T-helper 2 cell treated with Interferon-gamma antibody and Interleukin-4, amounts not matched to agents 100 ng/mL and 5 ng/mL, for 36 hours (primary cell): ENCODE data around the gene GSDME. TPM values are rescaled to one million over a fixed set of nuclear protein-coding genes. Genes with fewer than 3 reads are reported as not detected.
"Not testable (repeated sequence)": the region's sequence is repeated elsewhere in the genome, so short reads cannot be mapped to it uniquely, and the experiment has no call there.

Experiments used
- intact Hi-C: fragments of 100-400 bp; cut with micrococcal nuclease; formaldehyde crosslinking; loops from one replicate; pipeline ENCODE4 v1.15.1; 2023
- total RNA-seq: library from RNA; stranded (reverse); gene quantifications from 2 replicates; pipeline ENCODE4 v1.2.3, GENCODE V29; 2022

GSDME gene
- 2.1 and 2.3 TPM in 2 replicates for total RNA-seq

- intact Hi-C loops: loop anchor here (2.0 to 5.0 kb wide), 3 partner anchors 63 to 223 kb away; partner anchors contain the start of gene OSBPL3
Observed at GRCh38 chr7:24757353-24758275, at the start of gene GSDME. GSDME (minus strand) TSS chr7:24757464; CDS start chr7:24749774, 7,690 bp downstream.

DNA sequence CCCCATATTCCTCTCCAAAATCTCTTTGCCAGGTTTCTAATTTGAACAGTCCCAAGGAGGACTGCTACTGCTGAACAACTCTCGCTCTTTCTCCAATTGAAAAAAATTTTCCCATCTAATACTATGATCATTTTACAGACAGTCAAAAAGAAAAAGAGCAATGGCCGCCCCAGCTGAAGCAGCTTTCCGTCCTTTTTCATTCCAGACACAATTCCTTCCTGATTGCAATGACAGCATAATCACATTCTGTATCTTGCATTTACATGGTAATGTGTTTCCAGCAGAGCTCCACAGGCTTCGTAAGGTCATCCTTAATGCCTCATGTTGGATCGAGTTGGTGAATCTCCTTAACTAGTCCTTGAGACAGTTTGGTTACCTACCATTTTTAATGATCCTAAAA lies 45.0 kb upstream of the GSDME start:
- intact Hi-C loops: no loop called here

GRCh38 chr7:24801883-24802282 lies 44.6 kb upstream of the GSDME start:
- intact Hi-C loops: no loop called here

DNA sequence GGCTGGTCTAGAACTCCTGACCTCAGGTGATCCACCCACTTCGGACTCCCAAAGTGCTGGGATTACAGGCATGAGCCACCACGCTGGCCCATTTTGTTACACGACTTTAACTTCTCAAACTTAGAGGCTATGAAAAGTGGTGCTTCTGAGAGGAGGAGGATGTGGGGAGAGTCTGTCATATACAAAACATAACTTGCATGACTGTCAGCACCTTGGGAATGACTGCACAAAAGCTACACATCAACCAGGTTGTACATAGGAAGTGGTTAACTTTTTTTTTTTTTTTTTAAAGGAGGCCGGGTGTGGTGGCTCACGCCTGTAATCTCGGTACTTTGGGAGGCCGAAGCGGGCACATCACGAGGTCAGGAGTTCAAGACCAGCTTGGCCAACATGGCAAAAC lies 43.4 kb upstream of the GSDME start:
- intact Hi-C loops: no loop called here

DNA sequence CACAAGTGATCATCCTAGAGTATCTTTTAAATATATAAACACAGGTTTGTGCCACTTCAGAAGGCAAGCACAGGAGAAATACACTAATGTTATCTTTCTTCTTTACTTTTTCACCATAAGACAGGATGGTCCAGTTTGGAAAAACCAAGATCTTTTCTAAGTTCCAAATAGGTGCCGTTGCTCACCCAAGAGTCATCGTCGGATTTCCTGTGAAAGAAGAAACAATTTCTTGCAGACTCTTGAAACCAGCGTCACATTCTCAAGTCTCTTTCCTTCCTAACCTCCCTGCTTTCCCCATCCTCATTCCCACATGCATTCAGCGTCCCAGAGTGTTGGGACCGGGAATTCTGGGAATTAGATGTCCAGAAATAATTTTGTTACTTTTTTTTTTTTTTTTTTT lies 42.8 kb upstream of the GSDME start:
- intact Hi-C loops: no loop called here

- intact Hi-C loops: no loop called here
Observed at GRCh38 chr7:24799506-24799905, 42.2 kb upstream of the GSDME start.

GRCh38 chr7:24798261-24798660 lies 41.0 kb upstream of the GSDME start:
- intact Hi-C loops: no loop called here

DNA sequence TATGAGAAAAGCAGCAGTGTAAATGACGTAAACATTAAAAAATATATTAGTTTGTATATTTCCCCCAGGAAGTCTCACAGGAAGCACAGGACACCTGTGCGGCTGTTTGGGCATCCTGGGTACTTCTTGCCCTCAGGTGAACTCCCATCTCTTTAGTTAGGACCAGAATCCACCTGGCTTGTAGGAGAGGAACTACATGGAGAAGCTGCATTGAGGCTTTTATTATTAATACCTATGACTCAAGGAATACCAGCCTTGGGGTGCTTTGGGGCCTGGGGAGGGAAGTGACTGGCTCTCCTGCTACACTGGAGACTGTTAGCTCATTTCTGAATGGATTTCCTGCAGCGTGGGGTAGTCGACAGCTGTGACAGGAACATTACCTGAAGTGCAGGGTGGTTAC lies 40.0 kb upstream of the GSDME start:
- intact Hi-C loops: no loop called here

DNA sequence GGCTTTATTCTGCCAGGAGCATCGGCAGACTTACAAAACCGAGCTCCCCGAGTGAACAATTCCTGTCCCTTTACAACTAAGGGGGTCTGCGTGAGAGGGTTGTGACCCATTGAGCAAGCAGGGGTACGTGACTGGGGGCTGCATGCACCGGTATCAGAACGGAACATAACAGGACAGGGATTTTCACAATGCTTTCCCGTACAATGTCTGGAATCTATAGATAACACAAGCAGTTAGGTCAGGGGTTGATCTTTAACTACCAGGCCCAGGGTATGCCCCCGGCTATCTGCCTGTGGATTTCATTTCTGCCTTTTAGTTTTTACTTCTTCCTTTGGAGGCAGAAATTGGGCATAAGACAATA lies 38.1 kb upstream of the GSDME start:
- intact Hi-C loops: no loop called here

- intact Hi-C loops: not testable (repeated sequence)
Observed at GRCh38 chr7:24794751-24795406, 37.6 kb upstream of the GSDME start.

DNA sequence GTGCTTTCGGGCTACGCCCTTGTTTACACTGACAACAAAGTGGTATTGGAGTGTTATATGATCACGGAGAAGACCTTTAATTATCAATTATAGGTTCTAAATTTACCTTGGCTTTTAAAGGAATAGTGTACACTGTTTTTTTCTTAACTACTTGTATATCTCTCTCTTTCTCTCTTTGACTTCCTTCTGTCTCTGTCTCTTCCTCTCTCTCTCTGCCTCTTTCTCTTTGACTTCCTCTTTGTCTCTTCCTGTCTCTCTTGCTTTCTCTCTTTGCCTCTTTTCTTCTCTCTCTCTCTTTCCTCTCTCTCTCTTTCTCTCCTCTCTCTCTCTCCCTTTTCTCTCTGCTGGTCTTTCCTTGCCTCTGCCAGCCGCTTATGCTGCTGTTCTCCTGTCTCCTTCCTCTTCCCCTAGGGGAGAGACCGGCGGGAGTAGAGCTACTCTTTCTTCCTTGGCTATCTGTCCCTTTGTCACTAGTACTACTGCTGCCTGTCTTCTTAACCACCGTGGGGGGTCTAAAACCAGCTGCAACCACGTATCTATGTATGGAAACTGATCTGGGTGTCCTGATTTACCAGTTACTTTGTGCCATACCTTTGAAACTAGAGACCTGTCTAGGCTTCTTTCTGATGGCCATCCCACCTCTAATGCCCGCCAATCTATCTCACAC lies 36.9 kb upstream of the GSDME start:
- intact Hi-C loops: no loop called here

- intact Hi-C loops: no loop called here
Observed at GRCh38 chr7:24788961-24789576, 31.8 kb upstream of the GSDME start.

- intact Hi-C loops: no loop called here
Observed at GRCh38 chr7:24788075-24788474, 30.8 kb upstream of the GSDME start.

- intact Hi-C loops: no loop called here
Observed at GRCh38 chr7:24786941-24787340, 29.7 kb upstream of the GSDME start.

DNA sequence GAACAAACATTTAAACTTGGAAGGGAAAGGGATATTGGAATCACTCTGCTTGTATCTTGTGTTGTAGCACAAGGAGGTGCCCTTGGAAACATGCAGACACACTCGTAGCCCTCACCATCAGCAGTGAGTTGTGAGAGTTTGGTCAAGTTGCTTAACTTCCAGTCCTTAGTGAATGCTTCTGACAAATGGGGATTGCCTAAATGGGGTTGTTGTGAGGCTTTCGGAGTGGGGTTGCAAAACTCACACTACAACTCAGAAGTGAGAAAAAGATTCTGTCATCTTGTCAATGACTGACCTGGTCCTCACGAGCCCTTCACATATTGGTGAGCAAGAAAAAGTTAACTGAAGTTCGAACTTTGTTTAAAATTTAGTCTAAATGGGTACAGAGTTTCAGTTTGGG lies 29.0 kb upstream of the GSDME start:
- intact Hi-C loops: no loop called here

DNA sequence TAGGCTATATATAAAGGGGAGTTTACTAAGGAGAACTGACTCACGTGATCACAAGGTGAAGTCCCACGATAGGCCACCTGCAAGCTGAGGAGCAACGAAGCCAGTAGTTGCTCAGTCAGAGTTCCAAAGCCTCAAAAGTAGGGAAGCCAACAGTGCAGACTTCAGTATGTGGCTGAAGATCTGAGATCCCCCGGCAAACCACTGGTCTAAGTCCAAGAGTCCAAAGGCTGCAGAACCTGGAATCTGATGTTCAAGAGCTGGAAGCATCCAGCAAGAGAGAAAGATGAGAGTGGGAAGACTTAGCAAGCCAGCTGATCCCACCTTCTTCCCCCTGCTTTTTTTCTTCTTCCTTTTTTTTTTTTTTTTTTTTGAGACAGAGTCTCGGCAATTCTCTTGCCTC lies 27.0 kb upstream of the GSDME start:
- intact Hi-C loops: no loop called here

DNA sequence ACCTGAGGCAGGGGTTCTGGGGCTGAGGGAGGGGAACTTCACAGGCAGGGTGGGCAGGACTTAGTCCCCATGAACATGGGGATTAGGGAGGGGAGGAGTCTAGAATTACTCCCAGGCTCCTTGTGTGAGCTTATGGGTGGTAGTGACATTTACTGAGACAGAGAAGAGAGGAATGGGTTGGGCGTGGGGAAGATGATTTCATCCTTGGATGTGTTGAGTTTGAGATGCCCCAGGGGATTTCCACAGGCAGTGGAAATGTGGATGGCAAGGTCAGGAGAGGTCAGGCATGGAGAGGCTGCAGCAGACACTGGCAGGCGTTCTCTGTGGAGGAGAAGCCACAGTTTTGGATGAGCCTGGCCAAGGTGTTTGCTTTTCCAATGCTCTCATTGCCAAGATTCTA lies 26.4 kb upstream of the GSDME start:
- intact Hi-C loops: no loop called here

DNA sequence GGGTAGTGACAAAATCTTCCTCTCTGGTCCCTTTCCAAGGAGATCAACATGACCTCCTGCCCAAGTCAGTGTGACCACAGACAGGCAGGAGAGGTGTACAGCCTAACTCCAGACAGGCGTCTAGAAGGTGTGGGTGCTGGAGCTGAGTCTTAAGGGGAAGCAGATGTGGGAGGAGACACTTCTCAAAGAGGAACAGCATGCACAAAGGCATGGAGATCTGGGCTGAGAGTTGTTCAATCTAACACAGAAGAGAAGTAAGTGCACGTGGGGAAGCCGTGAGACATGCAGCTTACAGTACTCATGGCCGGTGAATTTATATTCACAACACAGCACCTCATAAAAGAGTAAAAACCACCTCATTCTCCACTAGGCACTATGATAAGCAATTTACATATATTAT lies 23.8 kb upstream of the GSDME start:
- intact Hi-C loops: no loop called here

GRCh38 chr7:24779283-24779655 lies 22.0 kb upstream of the GSDME start:
- intact Hi-C loops: no loop called here

DNA sequence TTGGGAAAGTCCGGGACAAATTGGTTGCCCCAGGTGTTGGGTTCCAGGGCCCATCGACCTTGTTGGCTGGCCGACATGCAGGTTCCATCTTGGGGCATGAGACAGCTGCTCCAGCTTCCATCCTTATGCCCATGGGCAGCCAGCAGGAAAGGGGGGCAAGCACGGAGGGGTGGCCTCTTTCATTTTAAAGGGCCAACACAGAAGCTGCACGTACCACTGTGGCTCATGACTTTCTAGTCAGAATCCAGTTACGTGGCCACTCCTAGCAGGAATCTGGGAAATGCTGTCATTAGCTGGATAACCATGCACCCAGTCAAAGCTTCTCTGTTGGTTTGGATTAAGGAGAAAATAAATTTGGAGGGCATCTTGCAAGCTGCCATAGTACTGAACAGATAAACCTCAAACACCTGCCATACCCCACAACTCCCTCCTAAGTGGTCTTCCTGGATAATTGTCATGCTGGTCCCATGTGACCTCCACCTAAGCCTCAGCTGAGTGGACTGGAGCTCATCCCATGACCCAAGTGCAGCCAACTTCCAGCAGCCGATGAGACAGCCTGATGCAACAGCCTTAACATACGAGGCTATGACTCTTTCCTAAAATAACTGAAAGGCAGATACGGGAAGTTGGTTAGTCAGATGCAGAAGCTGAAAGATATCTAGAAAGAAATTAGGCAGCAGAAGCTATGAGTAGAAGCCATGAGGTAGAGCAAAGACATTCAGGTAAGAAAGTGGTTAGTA lies 21.4 kb upstream of the GSDME start:
- intact Hi-C loops: no loop called here

DNA sequence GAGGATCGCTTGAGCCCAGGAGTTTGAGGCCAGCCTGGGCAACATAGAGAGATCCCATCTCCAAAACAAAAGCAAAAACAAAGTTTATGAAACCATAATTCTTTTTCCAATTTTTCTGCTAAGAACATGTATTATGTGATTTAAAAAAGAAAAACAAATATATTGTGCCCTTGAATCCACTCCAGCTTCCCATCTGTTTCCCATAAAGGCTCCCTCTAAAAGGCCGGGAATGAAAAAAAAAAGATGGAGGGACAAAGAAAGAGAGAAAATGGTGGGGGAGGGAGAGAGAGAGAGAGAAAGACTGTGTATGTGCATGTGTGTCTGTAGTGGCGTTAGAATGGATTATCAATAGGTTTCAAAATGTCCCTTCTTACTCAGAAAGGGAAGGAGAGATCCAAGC lies 20.5 kb upstream of the GSDME start:
- intact Hi-C loops: no loop called here
